Suprapubic skin (tissue), 4 donors: ENCODE measurements around the gene IL11. TPM values are rescaled to one million over a fixed set of nuclear protein-coding genes. Genes with fewer than 3 reads are reported as not detected.
"Not testable (repeated sequence)": the region's sequence is repeated elsewhere in the genome, so short reads cannot be mapped to it uniquely, and the experiment has no call there.

Experiments
- DNase-seq, 2 donors: peaks; one replicate each; pipeline ENCODE4 v3.0.0-alpha.2; 2019; ENCODE audit warnings: low spot score in 2 of 2
- H3K27ac ChIP-seq: fragments of 200-600 bp; sonication (generic); one replicate; pipeline ENCODE4 v1.5.1; 2019
- H3K27me3 ChIP-seq: fragments of 200-600 bp; sonication (generic); one replicate; pipeline ENCODE4 v1.5.1; 2019
- H3K36me3 ChIP-seq: fragments of 200-600 bp; sonication (generic); one replicate; pipeline ENCODE4 v1.5.1; 2019
- H3K4me1 ChIP-seq: fragments of 200-600 bp; sonication (generic); one replicate; pipeline ENCODE4 v1.5.1; 2019
- H3K4me3 ChIP-seq: fragments of 200-600 bp; sonication (generic); one replicate; pipeline ENCODE4 v1.5.1; 2019; ENCODE audit warnings: mild to moderate bottlenecking
- H3K9me3 ChIP-seq: fragments of 200-600 bp; sonication (generic); one replicate; pipeline ENCODE4 v1.5.1; 2019
- CTCF ChIP-seq, 2 donors: fragments of 200-600 bp in 1 of 2; fragments of 450-650 bp in 1 of 2; sonication (generic) in 1 of 2; IDR thresholded peaks; one replicate each; pipeline ENCODE4 v1.5.1; 2016 to 2019; ENCODE audit warnings: antibody characterized with exemption in 2 of 2, mild to moderate bottlenecking in 1 of 2, moderate library complexity in 1 of 2
- EP300 ChIP-seq: sonication (generic); formaldehyde crosslinking; IDR thresholded peaks from one replicate; pipeline ENCODE4 v1.6.1; 2017; ENCODE audit warnings: antibody characterized with exemption
- POLR2A ChIP-seq, 2 donors: fragments of 450-650 bp; IDR thresholded peaks; one replicate each; pipeline ENCODE4 v1.6.1; 2017; ENCODE audit warnings: antibody characterized with exemption in 2 of 2, mild to moderate bottlenecking in 2 of 2, moderate library complexity in 2 of 2
- POLR2AphosphoS5 ChIP-seq, 3 donors: sonication (generic); formaldehyde crosslinking; IDR thresholded peaks; one replicate each; pipeline ENCODE4 v1.6.1; 2017; ENCODE audit warnings: antibody characterized with exemption in 3 of 3
- WGBS: methylation state at CpG from one replicate; pipeline ENCODE4 v1.1.5; 2018; 5-methylcytosine and 5-hydroxymethylcytosine counted together
- total RNA-seq, 4 donors: library from RNA; depleted of rRNA; stranded (reverse); fragments of >200 nt; gene quantifications; one replicate each; pipeline ENCODE4 v1.1.0, GENCODE V29; 2016

IL11 gene
- total RNA-seq, 4 donors from 2014 or later: 0.97 to 1.7 (median 1.2) TPM

GRCh38 chr19:55402509-55402908 lies 32.2 kb upstream of the IL11 start:
- Histone ChIP-seq H3K27me3 (no peaks in the 10 kb centered on the region), H3K4me3 (no peak overlapping the region), H3K9me3 (no peaks in the 10 kb centered on the region), H3K27ac (no peak overlapping the region), H3K36me3 (peaks cover 40% of the 10 kb centered on the region), H3K4me1 (peaks cover 19% of the 10 kb centered on the region)
- 62% methylated on average over 2 of the region's 2 CpGs for WGBS
- DNase-seq: no peak
- TF ChIP-seq EP300: no peak
- no peak for TF ChIP-seq POLR2A (IDR thresholded peaks at IDR 0.05)
- TF ChIP-seq CTCF (IDR thresholded peaks at IDR 0.05): no peak
- TF ChIP-seq POLR2AphosphoS5 (IDR thresholded peaks at IDR 0.05): no peak

GRCh38 chr19:55401390-55401789 lies 31.1 kb upstream of the IL11 start:
- DNase-seq: not testable (repeated sequence)

GRCh38 chr19:55400281-55401087 lies 30.2 kb upstream of the IL11 start:
- Histone ChIP-seq H3K9me3 (no peaks in the 10 kb centered on the region), H3K27ac (no peak overlapping the region), H3K4me3 (no peak overlapping the region), H3K36me3 (peaks cover 40% of the 10 kb centered on the region), H3K27me3 (no peaks in the 10 kb centered on the region), H3K4me1 (peaks cover 4% of the 10 kb centered on the region)
- WGBS: 63% methylated on average over 13 of the region's 14 CpGs
- TF ChIP-seq POLR2A (IDR thresholded peaks at IDR 0.05) (no peak), EP300 (no peak), POLR2AphosphoS5 (IDR thresholded peaks at IDR 0.05) (no peak), CTCF (IDR thresholded peaks at IDR 0.05) (no peak)
- DNase-seq: no peak

More at GRCh38 chr19:55401390-55401789, 31.1 kb upstream of the IL11 start:
- H3K27me3 ChIP-seq, H3K27ac ChIP-seq, H3K4me3 ChIP-seq, H3K9me3 ChIP-seq: not testable (repeated sequence)
- 80% methylated on average over 22 of the region's 28 CpGs for WGBS
- Histone ChIP-seq H3K36me3 (peaks cover 40% of the 10 kb centered on the region), H3K4me1 (peaks cover 10% of the 10 kb centered on the region)

GRCh38 chr19:55398200-55398925 lies 28.1 kb upstream of the IL11 start:
- Histone ChIP-seq H3K4me1 (peaks cover 4% of the 10 kb centered on the region), H3K9me3 (no peaks in the 10 kb centered on the region), H3K4me3 (no peak overlapping the region), H3K27me3 (no peaks in the 10 kb centered on the region), H3K36me3 (peaks cover 25% of the 10 kb centered on the region), H3K27ac (no peak overlapping the region)
- no peak for DNase-seq
- TF ChIP-seq POLR2AphosphoS5 (IDR thresholded peaks at IDR 0.05) (no peak), EP300 (no peak), CTCF (IDR thresholded peaks at IDR 0.05) (no peak), POLR2A (IDR thresholded peaks at IDR 0.05) (no peak)
- WGBS: 83% methylated on average over 12 of the region's 12 CpGs

GRCh38 chr19:55392820-55393761 lies 22.8 kb upstream of the IL11 start:
- Histone ChIP-seq H3K9me3 (no peaks in the 10 kb centered on the region), H3K27ac (no peak overlapping the region), H3K4me1 (peaks cover 22% of the 10 kb centered on the region), H3K27me3 (no peaks in the 10 kb centered on the region), H3K4me3 (no peak overlapping the region), H3K36me3 (peaks cover 33% of the 10 kb centered on the region)
- 73% methylated on average over 18 of the region's 18 CpGs for WGBS
- DNase-seq: no peak
- TF ChIP-seq POLR2A (IDR thresholded peaks at IDR 0.05) (no peak), POLR2AphosphoS5 (IDR thresholded peaks at IDR 0.05) (no peak), EP300 (no peak), CTCF (IDR thresholded peaks at IDR 0.05) (no peak)
